Smooth muscle cell (in vitro differentiated cells): ENCODE measurements around the gene TPRX1. TPM values are rescaled to one million over a fixed set of nuclear protein-coding genes. Genes with fewer than 3 reads are reported as not detected.

ENCODE experiments used
- DNase-seq: peaks from one replicate; lab custom pipeline; 2025; ENCODE audit not compliant: unreplicated experiment; lab: John Stamatoyannopoulos, UW
- H2AFZ ChIP-seq: fragments of 200-600 bp; sonication (generic); 2 replicates; pipeline ENCODE4 v1.6.0; 2016; ENCODE audit warnings: antibody characterized with exemption, low read depth, mild to moderate bottlenecking
- H3F3A ChIP-seq: fragments of 200-600 bp; sonication (generic); 2 replicates; pipeline ENCODE4 v1.6.0; 2017; ENCODE audit warnings: antibody characterized with exemption, low read depth
- H3K27ac ChIP-seq: fragments of 200-600 bp; sonication (generic); 2 replicates; pipeline ENCODE4 v1.5.1; 2016; ENCODE audit warnings: low read depth, mild to moderate bottlenecking
- H3K27me3 ChIP-seq: fragments of 200-600 bp; sonication (generic); 2 replicates; pipeline ENCODE4 v1.6.1; 2016; ENCODE audit warnings: low read depth, mild to moderate bottlenecking
- H3K36me3 ChIP-seq: fragments of 200-600 bp; sonication (generic); 2 replicates; pipeline ENCODE4 v1.5.1; 2016; ENCODE audit warnings: low read depth
- H3K4me1 ChIP-seq: fragments of 200-600 bp; sonication (generic); 2 replicates; pipeline ENCODE4 v1.5.1; 2016; ENCODE audit warnings: low read depth
- H3K4me2 ChIP-seq: fragments of 200-600 bp; sonication (generic); 2 replicates; pipeline ENCODE4 v1.6.0; 2016; ENCODE audit warnings: mild to moderate bottlenecking
- H3K4me3 ChIP-seq: fragments of 200-600 bp; sonication (generic); 2 replicates; pipeline ENCODE4 v1.5.1; 2016; ENCODE audit warnings: mild to moderate bottlenecking
- H3K79me2 ChIP-seq: fragments of 200-600 bp; sonication (generic); 2 replicates; pipeline ENCODE4 v1.6.0; 2016; ENCODE audit warnings: low read depth, mild to moderate bottlenecking
- H3K9ac ChIP-seq: fragments of 200-600 bp; sonication (generic); 2 replicates; pipeline ENCODE4 v1.6.0; 2016; ENCODE audit warnings: low read depth
- H3K9me3 ChIP-seq: fragments of 200-600 bp; sonication (generic); replicated peaks from 2 replicates; pipeline ENCODE4 v1.5.1; 2016; ENCODE audit warnings: low read depth
- H4K20me1 ChIP-seq: fragments of 200-600 bp; sonication (generic); 2 replicates; pipeline ENCODE4 v1.6.0; 2016; ENCODE audit warnings: low read depth
- WGBS: methylation state at CpG from one replicate; pipeline ENCODE4 v1.1.7; 2016; ENCODE audit warnings: low lambda C conversion rate; 5-methylcytosine and 5-hydroxymethylcytosine counted together
- polyA plus RNA-seq: library from polyadenylated mRNA; unstranded; fragments of >200 nt; fragmentation: Nextera tagmentation; extraction: Ambion mirVana; gene quantifications from 2 replicates; pipeline ENCODE4 v1.2.1, GENCODE V29; 2016
- small RNA-seq: library from RNA; depleted of rRNA; stranded (forward); fragments of <200 nt; gene quantifications from one replicate; pipeline ENCODE3, GENCODE V24; 2014
- total RNA-seq: library from RNA; depleted of rRNA; stranded (reverse); fragments of >200 nt; gene quantifications from 2 replicates; pipeline ENCODE4 v1.2.3, GENCODE V29; 2014
- TF ChIP-seq, protein P1 (sequence below): fragments of 200-600 bp; sonication (generic); IDR thresholded peaks from 2 replicates; pipeline ENCODE4 v1.5.1; 2017; ENCODE audit warnings: borderline replicate concordance, mild to moderate bottlenecking, antibody characterized with exemption; ENCODE audit not compliant: insufficient read depth, poor library complexity, severe bottlenecking

The TPRX1 gene
- total and polyA plus RNA-seq, 2 experiments from 2014 or later, result not detected

DNA sequence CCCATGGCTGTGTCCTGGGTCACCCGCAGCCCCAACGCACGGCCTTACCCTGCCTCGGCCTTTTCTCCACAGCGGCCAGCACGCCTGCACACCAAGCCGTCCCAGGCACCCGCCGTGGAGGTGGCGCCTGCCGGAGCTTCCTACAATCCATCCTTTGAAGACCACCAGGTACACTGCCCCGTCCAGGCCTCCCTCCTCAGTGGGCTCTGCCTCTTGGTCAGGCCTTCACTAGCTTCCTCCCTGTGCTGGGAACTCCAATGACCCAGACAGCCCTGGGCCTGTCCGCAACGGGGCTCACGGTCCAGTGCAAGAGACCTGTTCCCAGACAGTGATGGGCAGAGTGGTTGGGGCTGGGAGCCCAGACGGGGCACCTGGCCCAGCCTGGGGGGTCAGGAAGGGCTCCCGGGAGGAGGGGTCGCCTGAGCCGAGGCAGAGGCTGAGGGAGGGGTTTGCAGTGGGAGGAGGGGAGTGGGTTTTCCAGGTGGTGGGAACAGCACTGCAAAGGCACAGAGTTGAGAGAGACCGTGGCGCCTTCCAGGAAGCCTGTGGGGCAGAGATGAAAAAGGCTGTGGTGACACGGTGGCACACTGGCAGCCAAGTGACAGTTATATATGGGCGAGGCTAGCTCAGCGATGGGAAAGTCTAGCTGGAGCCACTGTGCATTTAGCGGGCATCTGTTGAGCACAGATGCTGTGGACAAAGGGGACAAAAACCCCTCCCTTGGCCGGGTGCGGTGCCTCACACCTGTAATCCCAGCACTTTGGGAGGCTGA is 51.7 kb downstream of the TPRX1 start:
- Histone ChIP-seq H3K27me3 (no peaks in the 10 kb centered on the region), H3K36me3 (no peaks in the 10 kb centered on the region), H3K9ac (no peak overlapping the region), H3K4me3 (no peak overlapping the region), H3K4me2 (no peak overlapping the region), H3K4me1 (no peaks in the 10 kb centered on the region), H3K9me3 (no peaks in the 10 kb centered on the region), H3K79me2 (peaks cover 16% of the 10 kb centered on the region), H4K20me1 (peaks cover 48% of the 10 kb centered on the region), H2AFZ (no peak overlapping the region), H3K27ac (no peak overlapping the region), H3F3A (no peaks in the 10 kb centered on the region)
- TF ChIP-seq, protein P1, sequence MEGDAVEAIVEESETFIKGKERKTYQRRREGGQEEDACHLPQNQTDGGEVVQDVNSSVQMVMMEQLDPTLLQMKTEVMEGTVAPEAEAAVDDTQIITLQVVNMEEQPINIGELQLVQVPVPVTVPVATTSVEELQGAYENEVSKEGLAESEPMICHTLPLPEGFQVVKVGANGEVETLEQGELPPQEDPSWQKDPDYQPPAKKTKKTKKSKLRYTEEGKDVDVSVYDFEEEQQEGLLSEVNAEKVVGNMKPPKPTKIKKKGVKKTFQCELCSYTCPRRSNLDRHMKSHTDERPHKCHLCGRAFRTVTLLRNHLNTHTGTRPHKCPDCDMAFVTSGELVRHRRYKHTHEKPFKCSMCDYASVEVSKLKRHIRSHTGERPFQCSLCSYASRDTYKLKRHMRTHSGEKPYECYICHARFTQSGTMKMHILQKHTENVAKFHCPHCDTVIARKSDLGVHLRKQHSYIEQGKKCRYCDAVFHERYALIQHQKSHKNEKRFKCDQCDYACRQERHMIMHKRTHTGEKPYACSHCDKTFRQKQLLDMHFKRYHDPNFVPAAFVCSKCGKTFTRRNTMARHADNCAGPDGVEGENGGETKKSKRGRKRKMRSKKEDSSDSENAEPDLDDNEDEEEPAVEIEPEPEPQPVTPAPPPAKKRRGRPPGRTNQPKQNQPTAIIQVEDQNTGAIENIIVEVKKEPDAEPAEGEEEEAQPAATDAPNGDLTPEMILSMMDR, result no peak
- DNase-seq, result no peak
- 98% methylated on average over 24 of the region's 27 CpGs for WGBS

Small RNA genes lying within 50 kb of the gene (small RNA-seq; reads per million reads assigned to genes)
- gene AC008745.1, result not detected
- not detected for gene SNORD23

Other genes starting within 250 kb of the TPRX1 start
- not detected in 2 replicates for gene ZNF541, start 231.4 kb downstream of the TPRX1 start, total RNA-seq
- not detected in 2 replicates for gene ZNF541, start 231.4 kb downstream of the TPRX1 start, polyA plus RNA-seq
- 10.0 and 11.9 TPM in 2 replicates for gene BICRA, start 195.4 kb downstream of the TPRX1 start, total RNA-seq
- gene BICRA, start 195.4 kb downstream of the TPRX1 start, polyA plus RNA-seq, result 3.6 and 5.5 TPM in 2 replicates
- gene EHD2, start 91.1 kb downstream of the TPRX1 start, total RNA-seq, result 44.3 and 65.6 TPM in 2 replicates
- 200 TPM in 2 replicates for gene EHD2, start 91.1 kb downstream of the TPRX1 start, polyA plus RNA-seq
- 42.8 and 48.9 TPM in 2 replicates for gene NOP53, start 59.0 kb downstream of the TPRX1 start, total RNA-seq
- 74.5 and 95.2 TPM in 2 replicates for gene NOP53, start 59.0 kb downstream of the TPRX1 start, polyA plus RNA-seq
- 415 and 441 TPM in 2 replicates for gene SELENOW, start 25.8 kb downstream of the TPRX1 start, total RNA-seq
- 527 and 558 TPM in 2 replicates for gene SELENOW, start 25.8 kb downstream of the TPRX1 start, polyA plus RNA-seq
- gene CRX, start 17.4 kb upstream of the TPRX1 start, total RNA-seq, result not detected in 2 replicates
- gene CRX, start 17.4 kb upstream of the TPRX1 start, polyA plus RNA-seq, result not detected in 2 replicates
- not detected in 2 replicates for gene TPRX2, start 54.7 kb upstream of the TPRX1 start, total RNA-seq
- gene TPRX2, start 54.7 kb upstream of the TPRX1 start, polyA plus RNA-seq, result not detected in 2 replicates
- not detected in 2 replicates for gene SULT2A1, start 81.8 kb upstream of the TPRX1 start, total RNA-seq
- gene SULT2A1, start 81.8 kb upstream of the TPRX1 start, polyA plus RNA-seq, result 0.10 TPM in 1 of 2 replicates, not detected in the other
- not detected in 2 replicates for gene BSPH1, start 187.6 kb upstream of the TPRX1 start, total RNA-seq
- gene BSPH1, start 187.6 kb upstream of the TPRX1 start, polyA plus RNA-seq, result not detected in 2 replicates
- gene ELSPBP1, start 190.1 kb upstream of the TPRX1 start, total RNA-seq, result 0.99 and 1.3 TPM in 2 replicates
- 0.96 and 2.7 TPM in 2 replicates for gene ELSPBP1, start 190.1 kb upstream of the TPRX1 start, polyA plus RNA-seq
- not detected in 2 replicates for gene CABP5, start 239.5 kb upstream of the TPRX1 start, total RNA-seq
- not detected in 2 replicates for gene CABP5, start 239.5 kb upstream of the TPRX1 start, polyA plus RNA-seq